Suppressor macrophage treated with lipopolysaccharide for 1 hour (primary cell): ENCODE data around the gene SCTR.

Experiments
- DNase-seq, 3 donors: peaks; one replicate each; pipeline ENCODE4 v3.0.0-alpha.2; 2020 to 2022

The SCTR gene

DNA sequence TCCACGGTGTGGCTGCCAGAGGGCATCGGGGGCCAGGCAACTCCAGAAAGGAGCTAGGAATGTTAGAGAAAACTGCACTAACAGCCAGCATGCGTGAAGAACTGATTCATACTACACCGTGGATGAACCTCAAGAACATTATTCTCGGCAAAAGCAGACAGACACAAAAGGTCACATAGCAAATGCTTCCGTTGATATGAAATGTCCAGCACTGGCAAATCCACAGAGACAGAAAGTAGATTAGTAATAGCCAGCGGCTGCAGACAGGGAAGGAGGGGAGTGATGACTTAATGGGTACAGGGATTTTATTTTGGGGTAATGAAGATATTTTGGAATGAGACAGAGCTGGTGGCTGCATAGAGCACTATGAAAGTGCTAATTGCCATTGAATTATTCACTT lies 37.4 kb downstream of the SCTR start:
- DNase-seq = no peak

DNA sequence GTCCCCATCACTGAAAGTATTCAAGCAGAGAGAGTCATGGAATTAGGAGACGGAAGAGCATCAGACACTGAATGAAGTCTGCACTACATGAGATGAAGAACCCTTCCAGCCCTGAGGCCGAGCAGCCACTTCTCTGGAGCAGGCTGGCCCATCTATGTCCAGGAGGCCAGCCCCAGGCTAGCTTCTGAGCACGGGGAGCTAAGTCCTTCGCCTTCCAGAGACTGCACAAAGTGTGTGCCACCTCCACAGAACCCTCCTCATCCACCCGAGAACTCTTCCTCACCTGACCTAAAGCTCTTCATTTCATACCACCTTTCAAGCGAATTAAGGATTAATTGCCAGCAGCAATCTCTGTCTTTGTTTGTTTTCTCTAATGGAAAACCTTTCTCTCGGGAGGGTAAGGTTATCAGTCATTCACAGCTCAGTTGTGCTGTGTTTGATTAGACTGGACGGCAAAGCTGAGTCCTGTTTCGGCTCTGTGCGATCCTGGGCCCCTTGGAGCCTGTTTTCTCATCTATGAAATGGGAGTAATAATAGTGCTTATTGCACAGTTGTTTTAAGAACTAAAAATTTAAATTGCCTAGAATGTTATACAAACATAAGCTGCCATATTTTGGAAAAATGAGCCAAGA lies 38.0 kb downstream of the SCTR start:
- DNase-seq = no peak

- no peak for DNase-seq
Observed at GRCh38 chr2:119485336-119486110, 38.8 kb downstream of the SCTR start.

DNA sequence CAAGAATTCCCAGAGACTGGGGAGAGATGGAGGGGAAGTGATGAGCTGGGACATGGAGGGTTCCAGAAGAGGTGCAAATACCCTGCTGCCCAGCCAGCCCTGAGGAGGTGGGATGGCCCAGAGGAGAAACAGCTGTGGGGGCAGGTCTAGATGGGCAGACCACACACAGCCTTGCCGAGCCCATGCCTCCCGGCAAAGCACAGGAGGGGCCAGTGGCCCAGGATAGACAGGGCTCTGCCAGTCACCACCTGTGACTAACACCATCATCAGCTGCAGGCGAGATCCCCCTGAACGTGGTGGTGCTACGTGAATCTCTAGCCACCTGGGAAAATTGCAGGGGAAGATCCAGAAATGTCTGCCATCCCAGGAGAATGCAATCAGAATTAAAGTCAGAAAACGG lies 39.4 kb downstream of the SCTR start:
- no peak for DNase-seq

DNA sequence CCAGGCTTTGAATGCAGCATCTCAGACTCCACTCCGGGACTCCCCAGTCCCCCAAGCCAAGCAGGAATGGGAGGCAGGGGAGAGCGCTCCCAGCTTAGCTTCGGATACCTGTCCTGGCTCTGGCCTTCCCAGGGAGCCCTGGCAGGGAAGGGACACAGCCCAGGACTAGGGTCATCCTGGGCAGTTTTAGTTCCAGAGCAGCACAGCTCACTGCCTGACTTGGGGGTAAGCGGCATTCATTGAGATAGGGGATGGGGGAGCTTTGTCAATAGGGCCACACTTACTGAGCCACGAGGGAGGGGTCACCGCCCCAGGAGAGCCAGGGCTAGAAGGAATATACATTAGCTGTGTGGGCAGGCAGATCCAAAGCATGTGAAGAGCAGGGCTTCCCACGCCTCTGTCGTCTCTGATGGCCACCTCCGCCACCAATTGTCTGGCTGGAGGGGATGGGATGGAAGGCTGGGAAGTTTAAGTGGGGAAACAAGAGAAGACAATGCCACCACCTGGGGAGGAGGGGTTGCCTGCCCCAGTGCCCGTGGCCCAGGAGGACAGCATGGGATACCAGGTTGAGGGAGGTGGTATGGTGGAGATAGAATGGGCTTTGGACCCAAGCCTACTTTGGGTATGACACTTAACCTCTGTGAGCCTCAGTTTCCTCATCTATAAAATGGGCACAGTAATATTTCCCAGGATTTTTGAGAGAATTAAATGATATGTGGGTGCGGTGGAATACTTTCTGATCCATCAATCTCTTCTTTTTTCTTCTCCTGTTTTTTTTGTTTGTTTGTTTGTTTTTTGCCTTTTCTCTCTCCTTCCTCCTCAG lies 40.2 kb downstream of the SCTR start:
- DNase-seq = no peak

GRCh38 chr2:119483395-119483753 lies 40.9 kb downstream of the SCTR start:
- DNase-seq = peak in 1 of 3 donors; percentile 38

DNA sequence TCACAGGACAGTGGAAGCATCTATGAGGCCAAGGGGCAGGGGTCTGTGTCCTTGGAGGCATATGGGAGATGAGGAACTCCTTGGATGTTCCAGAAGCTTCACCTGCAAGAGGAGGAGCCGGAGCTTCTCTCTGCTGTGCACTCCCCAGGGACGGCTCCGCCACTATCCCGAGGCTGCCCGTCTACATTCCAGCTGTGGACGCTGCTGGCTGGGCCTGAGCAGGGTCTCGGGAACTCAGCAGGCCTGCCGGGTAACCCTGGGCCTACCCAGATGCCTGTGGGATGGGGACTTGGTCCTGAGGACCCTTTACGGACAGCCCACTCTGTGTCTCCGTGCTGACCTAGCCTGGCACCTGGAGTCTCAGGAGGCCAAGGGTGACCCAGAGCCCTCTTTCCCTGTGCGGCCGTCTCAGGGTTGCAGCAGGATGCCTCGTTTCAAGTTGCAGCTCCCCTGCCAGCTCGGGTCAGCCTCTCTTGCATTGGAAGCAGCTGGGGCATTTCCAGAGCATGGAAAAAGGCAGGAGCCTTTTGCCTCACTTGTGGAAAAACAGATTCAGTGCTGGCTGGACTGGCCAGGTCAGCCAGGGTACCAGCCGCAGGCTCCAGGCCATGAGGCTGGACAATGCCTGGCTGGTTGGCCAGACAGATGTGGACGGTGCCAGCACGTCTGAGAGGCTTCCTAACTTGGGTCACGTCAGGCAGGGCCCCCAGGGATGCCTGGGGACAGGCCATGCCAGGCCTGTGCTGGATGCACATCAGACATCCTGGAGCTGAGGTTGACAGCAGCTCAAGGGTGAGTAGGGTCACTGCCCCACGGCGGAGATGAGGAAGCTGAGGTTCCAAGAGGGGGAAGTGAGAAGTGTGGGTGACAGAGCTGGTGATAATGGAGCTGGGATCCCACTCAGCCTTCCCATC lies 41.5 kb downstream of the SCTR start:
- peak; percentile 65 to 78 (median 76) for DNase-seq

- peak; percentile 28 to 37 (median 28) for DNase-seq
Observed at GRCh38 chr2:119481501-119482455, 42.5 kb downstream of the SCTR start.

- DNase-seq = no peak
Observed at GRCh38 chr2:119480718-119481142, 43.6 kb downstream of the SCTR start.

GRCh38 chr2:119480184-119480583 lies 44.1 kb downstream of the SCTR start:
- no peak for DNase-seq

GRCh38 chr2:119478978-119479295 lies 45.3 kb downstream of the SCTR start:
- DNase-seq = no peak

- no peak for DNase-seq
Observed at GRCh38 chr2:119478188-119478977, 45.9 kb downstream of the SCTR start.

- no peak for DNase-seq
Observed at GRCh38 chr2:119477113-119477505, 47.2 kb downstream of the SCTR start.

DNA sequence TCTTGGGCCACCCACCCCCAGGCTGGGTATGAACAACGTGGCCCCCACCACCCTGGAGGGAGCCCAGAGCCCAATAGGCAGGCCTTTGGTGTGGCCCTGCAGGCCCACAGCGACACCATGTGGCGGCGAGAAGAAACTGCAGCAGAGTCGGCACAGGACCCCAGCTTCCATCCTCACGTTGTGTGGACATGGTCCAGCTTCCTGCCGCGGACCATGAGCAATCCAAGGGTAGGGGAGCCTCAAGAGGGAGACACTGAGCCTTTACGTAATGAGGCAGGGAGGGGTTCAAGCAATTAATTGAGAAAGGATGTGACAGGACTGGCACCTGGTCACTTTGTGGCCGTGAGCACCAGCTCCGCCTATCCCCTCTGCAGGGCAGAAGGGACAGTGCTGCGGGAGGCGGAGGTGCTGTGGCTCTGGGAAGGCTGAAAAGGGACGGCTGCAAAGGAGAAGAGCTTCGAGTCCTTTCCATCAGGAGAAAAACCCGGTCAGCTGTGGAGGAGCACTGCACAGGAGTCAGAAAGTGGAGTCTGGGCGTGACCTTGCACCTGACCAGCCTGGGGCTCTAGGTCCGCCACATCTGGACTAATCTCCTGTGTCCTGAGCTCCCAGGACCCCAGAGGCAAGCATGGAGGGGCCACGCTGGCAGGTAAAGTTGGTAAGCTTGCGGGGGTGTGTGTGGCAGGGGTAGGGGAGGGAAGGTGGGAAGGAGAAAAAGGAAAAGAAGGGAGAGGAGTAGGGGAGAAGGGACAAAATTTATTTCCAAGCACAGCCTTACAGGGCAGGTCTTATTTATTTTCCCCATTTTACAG lies 47.8 kb downstream of the SCTR start:
- peak; percentile 60 to 76 (median 75) for DNase-seq

DNA sequence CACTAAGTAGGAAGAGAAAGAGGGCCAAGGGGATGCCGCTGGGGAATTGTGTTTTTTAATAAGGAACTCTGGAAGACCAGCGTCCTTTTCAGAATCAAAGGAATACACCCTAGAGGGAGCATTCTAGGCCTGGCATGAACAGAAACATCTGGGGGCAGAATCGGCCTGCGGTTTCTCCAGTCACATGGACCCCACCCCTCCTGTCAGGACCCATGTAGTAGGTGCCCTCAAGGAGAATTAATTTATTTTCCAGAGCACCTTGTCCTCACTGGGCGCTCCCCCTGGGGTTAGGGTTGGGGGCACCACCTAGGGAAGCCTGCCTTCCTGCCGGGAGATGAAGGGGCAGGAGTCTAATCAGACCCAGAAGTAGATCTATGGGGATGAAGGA lies 48.4 kb downstream of the SCTR start:
- no peak for DNase-seq

DNA sequence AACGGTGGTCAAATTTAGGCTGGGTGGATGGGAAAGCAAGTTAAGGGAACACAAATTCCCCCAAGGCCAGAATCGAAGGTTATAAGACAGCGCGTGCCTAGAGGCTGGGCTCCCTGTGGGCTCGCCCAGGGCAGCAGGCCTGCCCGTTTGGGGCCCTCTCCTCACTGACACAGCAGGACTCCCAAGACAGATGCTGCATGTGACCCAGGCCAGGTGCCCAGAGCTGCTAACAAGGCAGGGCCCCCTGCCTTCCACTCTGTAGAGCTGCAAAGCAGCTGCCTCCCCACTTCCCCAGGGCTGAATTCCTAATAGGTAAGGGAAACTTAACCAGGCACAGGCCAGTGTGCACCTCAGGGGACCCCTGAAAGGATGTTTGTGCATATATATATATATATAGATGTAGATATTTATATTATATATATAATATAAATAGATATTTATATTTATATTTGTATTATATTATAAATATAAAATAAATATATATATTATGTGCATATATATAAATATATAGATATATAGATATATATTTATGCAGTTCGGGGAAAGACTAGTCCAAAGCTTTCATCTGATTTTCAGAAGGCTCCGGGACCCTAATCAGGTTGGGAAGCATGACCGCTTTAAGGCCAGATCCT lies 48.9 kb downstream of the SCTR start:
- no peak for DNase-seq

DNA sequence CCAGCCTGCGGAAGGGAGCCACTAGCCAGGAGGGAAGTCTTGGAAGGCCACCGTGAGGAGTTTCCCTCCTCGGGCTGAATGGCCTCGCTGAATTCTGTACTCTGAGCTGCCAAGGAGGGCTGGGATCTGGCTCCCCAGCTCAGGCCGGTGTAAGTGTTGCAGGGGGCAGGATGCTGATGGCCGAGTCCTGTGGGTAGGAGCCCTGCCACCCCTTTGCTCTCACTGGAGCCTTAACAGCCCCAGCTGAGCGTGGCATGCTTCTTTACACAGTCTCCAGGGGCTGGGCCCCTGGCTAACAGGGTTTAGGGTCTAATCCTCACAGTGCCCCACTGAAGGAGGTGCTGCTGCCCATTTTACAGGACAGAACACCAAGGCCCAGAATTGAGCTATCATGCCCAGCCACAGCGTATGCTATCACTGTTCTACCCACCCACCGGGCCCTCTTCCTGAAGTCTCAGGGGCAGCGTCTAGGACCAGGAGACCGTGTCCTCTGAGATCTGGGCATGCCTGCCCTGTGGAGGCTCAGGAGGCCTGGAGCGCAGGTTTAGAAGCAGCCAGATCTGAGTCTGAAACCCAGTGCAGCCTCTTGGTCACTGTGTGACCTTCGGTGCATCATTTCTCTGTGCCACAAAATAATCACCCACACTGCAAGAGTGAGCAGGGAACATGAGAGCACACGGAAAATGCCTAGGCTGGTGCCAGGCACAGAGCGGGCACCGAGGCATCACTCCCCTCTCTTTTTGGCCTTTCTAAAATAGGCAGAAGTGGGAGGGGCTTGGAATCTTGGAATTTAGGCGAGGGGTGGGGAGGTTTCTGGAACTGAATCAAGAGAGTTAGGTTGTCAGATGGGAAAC lies 49.7 kb downstream of the SCTR start:
- DNase-seq = no peak

DNA sequence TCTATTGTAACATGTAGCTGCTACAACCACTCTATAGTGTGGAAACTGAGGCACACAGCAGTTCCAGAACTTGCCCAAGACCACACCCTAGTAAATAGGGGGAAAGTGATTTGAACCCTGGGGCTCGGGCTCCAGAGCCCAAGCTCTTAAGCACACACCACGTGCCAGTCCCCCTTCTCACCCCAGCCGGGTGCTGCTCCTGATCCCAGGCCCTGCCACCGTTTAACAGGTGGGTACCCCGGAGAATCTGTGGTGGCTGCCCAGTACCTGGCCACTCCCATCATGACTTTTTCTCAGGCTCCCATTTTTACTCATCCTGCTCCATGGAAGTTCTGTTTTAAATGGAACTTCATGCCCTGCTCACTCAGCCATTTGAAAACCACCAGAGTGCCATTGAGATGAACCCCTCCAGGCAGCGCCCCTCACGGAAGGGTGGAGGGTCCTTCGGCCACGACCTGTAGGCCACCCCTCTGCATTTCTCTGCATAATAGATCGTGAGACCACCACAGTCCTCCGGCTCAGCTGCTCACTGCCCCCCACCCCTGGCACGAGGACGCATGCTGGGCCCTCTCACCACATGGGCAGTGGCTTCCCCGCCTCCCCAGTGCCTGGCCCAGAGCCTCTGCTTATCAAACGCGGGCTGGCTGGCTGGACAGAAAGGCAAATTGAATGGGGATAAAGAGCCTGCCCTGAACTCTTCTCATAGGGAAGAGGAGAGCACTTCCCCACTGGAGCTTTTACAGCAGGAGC lies 50.5 kb downstream of the SCTR start:
- no peak for DNase-seq
